Endothelial cell of umbilical vein (primary cell): ENCODE results near the gene DYRK1A. TPM values are rescaled to one million over a fixed set of nuclear protein-coding genes. Genes with fewer than 3 reads are reported as not detected.

Experiments used
- BruUV-seq: library from RNA; stranded (reverse); fragments of 400-500 nt; replicated peaks from 2 replicates; lab custom pipeline; 2021; lab: Mats Ljungman, UMichigan
- CTCF ChIA-PET: fragments of 300-600, 350-600 bp; sonication (Branson Sonifier 250); formaldehyde crosslinking; loops from one replicate; lab custom pipeline; 2021; ENCODE audit warnings: antibody characterized with exemption, inconsistent platforms; lab: Charles Lee
- POLR2A ChIA-PET: fragments of 300-600, 350-600 bp; sonication (Branson Sonifier 250); formaldehyde crosslinking; loops from one replicate; lab custom pipeline; 2021; ENCODE audit warnings: antibody characterized with exemption, inconsistent platforms; lab: Charles Lee
- DNase-seq: peaks from one replicate; pipeline ENCODE4 v3.0.0-alpha.2; 2011; ENCODE audit warnings: low read depth, low spot score
- FAIRE-seq: peaks from 2 replicates; lab custom pipeline; 2011; peaks lifted over from hg19 to GRCh38; lab: Jason Lieb, UNC
- H2AFZ ChIP-seq: 2 replicates; pipeline ENCODE4 v1.6.0; 2012; ENCODE audit warnings: low read depth, low read length, control low read depth, inconsistent platforms
- H3K27ac ChIP-seq: 2 replicates; pipeline ENCODE4 v1.5.1; 2011; ENCODE audit warnings: low read depth, mild to moderate bottlenecking, control low read depth, low read length, moderate library complexity; ENCODE audit not compliant: insufficient read depth
- H3K27me3 ChIP-seq, 2 experiments: 2 replicates each; pipeline versions ENCODE4 v1.6.0 to v1.6.1; 2011; ENCODE audit warnings: low read length in 2 of 2, mixed read lengths in 1 of 2; ENCODE audit not compliant: control insufficient read depth in 2 of 2, insufficient read depth in 2 of 2
- H3K36me3 ChIP-seq, 2 experiments: 2 replicates in 1 of 2; 3 replicates in 1 of 2; pipeline ENCODE4 v1.5.1; 2011; ENCODE audit warnings: low read length in 2 of 2, mild to moderate bottlenecking in 1 of 2, moderate library complexity in 1 of 2; ENCODE audit not compliant: control insufficient read depth in 2 of 2, insufficient read depth in 2 of 2; ENCODE audit errors: extremely low read depth in 1 of 2
- H3K4me1 ChIP-seq: 3 replicates; pipeline ENCODE4 v1.5.1; 2011; ENCODE audit warnings: mild to moderate bottlenecking, low read length; ENCODE audit not compliant: control insufficient read depth, insufficient read depth; ENCODE audit errors: extremely low read depth
- H3K4me2 ChIP-seq: 2 replicates; pipeline ENCODE4 v1.6.1; 2011; ENCODE audit warnings: low read length, control low read depth, mixed read lengths; ENCODE audit not compliant: insufficient read depth
- H3K4me3 ChIP-seq, 3 experiments: fragments of 200-600 bp in 1 of 3; sonication (generic), shearing (Covaris generic) in 1 of 3; replicated peaks in 1 of 3; 2 replicates each; pipeline ENCODE4 v1.5.1; 2011 to 2016; ENCODE audit warnings: control low read depth in 3 of 3, low read length in 3 of 3, mild to moderate bottlenecking in 2 of 3, inconsistent platforms in 1 of 3, low read depth in 1 of 3, moderate library complexity in 1 of 3; ENCODE audit not compliant: insufficient read depth in 1 of 3
- H3K79me2 ChIP-seq: 2 replicates; pipeline ENCODE4 v1.6.0; 2012; ENCODE audit warnings: low read length, inconsistent platforms; ENCODE audit not compliant: control insufficient read depth, insufficient read depth
- H3K9ac ChIP-seq: replicated peaks from 2 replicates; pipeline ENCODE3; 2011; ENCODE audit warnings: low read length, control low read depth; ENCODE audit not compliant: insufficient read depth; ENCODE audit errors: extremely low read depth
- H3K9me1 ChIP-seq: replicated peaks from 3 replicates; pipeline ENCODE4 v1.6.0; 2011; ENCODE audit warnings: mild to moderate bottlenecking, low read length; ENCODE audit not compliant: control insufficient read depth, insufficient read depth; ENCODE audit errors: extremely low read depth
- H3K9me3 ChIP-seq: replicated peaks from 2 replicates; pipeline ENCODE4 v1.5.1; 2012; ENCODE audit warnings: low read length, inconsistent platforms; ENCODE audit not compliant: control insufficient read depth, insufficient read depth
- H4K20me1 ChIP-seq: replicated peaks from 2 replicates; pipeline ENCODE3; 2011; ENCODE audit warnings: mild to moderate bottlenecking, low read length; ENCODE audit not compliant: control insufficient read depth, insufficient read depth; ENCODE audit errors: extremely low read depth
- CTCF ChIP-seq, 2 donors: IDR thresholded peaks; 1 replicate in 1 of 2; 2 replicates in 1 of 2; pipeline ENCODE4 v1.5.1; 2011; ENCODE audit warnings: low read length in 2 of 2, mild to moderate bottlenecking in 2 of 2, moderate library complexity in 2 of 2, control low read depth in 1 of 2, inconsistent platforms in 1 of 2, low read depth in 1 of 2; ENCODE audit not compliant: insufficient read depth in 1 of 2; ENCODE audit errors: extremely low read depth in 1 of 2
- EZH2 ChIP-seq: IDR thresholded peaks from 2 replicates; pipeline ENCODE4 v1.6.1; 2012; ENCODE audit warnings: borderline replicate concordance, low read depth, mild to moderate bottlenecking, moderate library complexity, low read length, inconsistent platforms; ENCODE audit not compliant: severe bottlenecking
- FOS ChIP-seq: IDR thresholded peaks from 2 replicates; pipeline ENCODE4 v1.6.1; 2011; ENCODE audit warnings: mild to moderate bottlenecking, low read length, moderate library complexity, borderline replicate concordance; ENCODE audit not compliant: insufficient read depth
- GATA2 ChIP-seq: IDR thresholded peaks from 2 replicates; pipeline ENCODE4 v1.7.0; 2011; ENCODE audit warnings: low read depth, mild to moderate bottlenecking, moderate library complexity, mixed read lengths, low read length; ENCODE audit not compliant: insufficient read length, insufficient read depth
- JUN ChIP-seq: IDR thresholded peaks from 2 replicates; pipeline ENCODE4 v1.6.1; 2011; ENCODE audit warnings: borderline replicate concordance, low read depth; ENCODE audit not compliant: insufficient read length, insufficient read depth
- MYC ChIP-seq: IDR thresholded peaks from one replicate; pipeline ENCODE4 v1.6.1; 2011; ENCODE audit warnings: mild to moderate bottlenecking, low read depth, low read length
- POLR2A ChIP-seq: IDR thresholded peaks from 2 replicates; pipeline ENCODE4 v1.6.1; 2012; ENCODE audit warnings: low read depth, mild to moderate bottlenecking, control low read depth, low read length
- POLR2AphosphoS5 ChIP-seq: IDR thresholded peaks from 2 replicates; pipeline ENCODE4 v1.6.1; 2012; ENCODE audit warnings: low read depth, mild to moderate bottlenecking, control low read depth, low read length, moderate library complexity; ENCODE audit not compliant: insufficient read depth
- dilution Hi-C: fragments of 300-500 bp; cut with MboI; formaldehyde crosslinking; loops from one replicate; pipeline ENCODE4 v1.15.0; 2019; ENCODE audit warnings: low sequenced_read_pairs; ENCODE audit not compliant: extremely low pct_ligation_motif_present
- intact Hi-C: fragments of 100-400 bp; cut with micrococcal nuclease; formaldehyde crosslinking; loops from one replicate; pipeline ENCODE4 v1.10.0; 2022
- polyA plus RNA-seq, 4 experiments: library from polyadenylated mRNA; depleted of rRNA in 3 of 4; stranded (reverse) in 3 of 4; unstranded in 1 of 4; fragments of >200 nt; gene quantifications; 2 replicates each; pipeline versions ENCODE4 v1.2.1 to v1.2.3, GENCODE V29; 2011 to 2012; ENCODE audit warnings: missing spikeins in 1 of 4
- total RNA-seq: library from RNA; stranded (reverse); gene quantifications from 2 replicates; pipeline ENCODE4 v1.2.3, GENCODE V29; 2021
- TF ChIP-seq, protein P1 (sequence below): IDR thresholded peaks from 2 replicates; pipeline ENCODE4 v1.6.1; 2011; ENCODE audit not compliant: insufficient read depth, insufficient read length

The DYRK1A gene
- total and polyA plus RNA-seq, 2 donors (not counting 3 experiments of a cell fraction or from before 2014, with no cell fraction given) = 51.8 to 53.7 TPM

- no TSS peak for BruUV-seq
- CTCF ChIA-PET = interaction anchor here (2.6 kb wide), 1 partner anchor 10 kb away, joined by 21 read pairs; no protein-coding TSS in a partner anchor
- Histone ChIP-seq H4K20me1 (peaks cover 15% of the 10 kb centered on the region), H3K4me2 (no peak overlapping the region), H3K9ac (no peak overlapping the region), H3K4me3 (no peak overlapping the region), H3K27me3 (no peaks in the 10 kb centered on the region), H3K79me2 (peaks cover 86% of the 10 kb centered on the region), H2AFZ (no peak overlapping the region), H3K4me1 (peaks cover 4% of the 10 kb centered on the region), H3K9me1 (no peaks in the 10 kb centered on the region), H3K36me3 (no peaks in the 10 kb centered on the region), H3K9me3 (no peaks in the 10 kb centered on the region), H3K27ac (no peak overlapping the region)
- no peak for FAIRE-seq
- no peak for TF ChIP-seq POLR2AphosphoS5
- no peak for TF ChIP-seq FOS
- no peak for TF ChIP-seq POLR2A
- TF ChIP-seq EZH2 = no peak
- no peak for TF ChIP-seq MYC
- TF ChIP-seq JUN = no peak
- dilution Hi-C loops (no loop called here), intact Hi-C loops (no loop called here)
- no peak for DNase-seq
- POLR2A ChIA-PET = no interaction called here
Observed at GRCh38 chr21:37473491-37473890, 106.9 kb downstream of the DYRK1A start.

GRCh38 chr21:37474342-37474741 is 107.8 kb downstream of the DYRK1A start:
- H3K9me1 ChIP-seq = no peaks in the 10 kb centered on the region
- H3K4me2 ChIP-seq = no peak overlapping the region
- H3K4me3 ChIP-seq = no peak overlapping the region
- no peak for TF ChIP-seq JUN
- TF ChIP-seq, protein P1, sequence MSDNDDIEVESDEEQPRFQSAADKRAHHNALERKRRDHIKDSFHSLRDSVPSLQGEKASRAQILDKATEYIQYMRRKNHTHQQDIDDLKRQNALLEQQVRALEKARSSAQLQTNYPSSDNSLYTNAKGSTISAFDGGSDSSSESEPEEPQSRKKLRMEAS = no peak
- no peak for TF ChIP-seq MYC
- TF ChIP-seq GATA2 = no peak
- no peak for TF ChIP-seq POLR2A
- TF ChIP-seq POLR2AphosphoS5 = no peak
- TF ChIP-seq CTCF (IDR thresholded peaks at IDR 0.05; ENCODE audit: extremely low read depth in 1 of 2, insufficient read depth in 1 of 2, low read depth in 1 of 2, low read length in 2 of 2) = no peak
- TF ChIP-seq EZH2 = no peak
- no peak for TF ChIP-seq FOS
- no peaks in the 10 kb centered on the region for H3K36me3 ChIP-seq
- DNase-seq (no peak), FAIRE-seq (no peak)
- no peak overlapping the region for H2AFZ ChIP-seq
- ChIA-PET POLR2A (no interaction called here), CTCF (interaction anchor here (1.5 to 2.6 kb wide), 2 partner anchors 11 to 22 kb away, joined by 7 to 21 read pairs; no protein-coding TSS in a partner anchor)
- H3K4me1 ChIP-seq = peaks cover 4% of the 10 kb centered on the region
- H3K9ac ChIP-seq = no peak overlapping the region
- H3K27me3 ChIP-seq = no peaks in the 10 kb centered on the region
- BruUV-seq = no TSS peak
- dilution Hi-C loops = no loop called here
- peaks cover 81% of the 10 kb centered on the region for H3K79me2 ChIP-seq
- H3K27ac ChIP-seq = no peak overlapping the region
- intact Hi-C loops = no loop called here
- peaks cover 15% of the 10 kb centered on the region for H4K20me1 ChIP-seq
- no peaks in the 10 kb centered on the region for H3K9me3 ChIP-seq
